GM21717 (cell line): ENCODE measurements around the gene RC3H2.

ENCODE experiments used
- ATAC-seq: cut with Tn5 transposase; IDR thresholded peaks from one replicate; pipeline ENCODE4 v1.9.1; 2021; ENCODE audit warnings: mild to moderate bottlenecking, moderate library complexity; ENCODE audit not compliant: unreplicated experiment

RC3H2 gene

GRCh38 chr9:122904823-122905710 lies at the start of gene RC3H2:
Gene RC3H2, minus strand, starts transcription at chr9:122905359. Its CDS starts 7,850 bp downstream, at chr9:122897509.
- ATAC-seq = peak; percentile 75

GRCh38 chr9:122954253-122954691 lies 49.1 kb upstream of the RC3H2 start:
- ATAC-seq = no peak

- no peak for ATAC-seq
Measured at GRCh38 chr9:122951056-122951455, 45.9 kb upstream of the RC3H2 start.

- ATAC-seq = no peak
Measured at GRCh38 chr9:122950263-122950662, 45.1 kb upstream of the RC3H2 start.

- ATAC-seq = no peak
Measured at GRCh38 chr9:122949696-122950095, 44.5 kb upstream of the RC3H2 start.

- ATAC-seq = no peak
Measured at GRCh38 chr9:122948313-122948712, 43.2 kb upstream of the RC3H2 start.

GRCh38 chr9:122946461-122947005 lies 41.4 kb upstream of the RC3H2 start:
- ATAC-seq = no peak

GRCh38 chr9:122944960-122945888 lies 40.1 kb upstream of the RC3H2 start:
- ATAC-seq = no peak

GRCh38 chr9:122941582-122942234 lies 36.5 kb upstream of the RC3H2 start:
- peak; percentile 8 for ATAC-seq

- ATAC-seq = peak; percentile 92
Measured at GRCh38 chr9:122940749-122941581, 35.8 kb upstream of the RC3H2 start, which contains the start of gene RABGAP1. Gene RABGAP1, plus strand, starts transcription at chr9:122941020. Its CDS starts 16,040 bp downstream, at chr9:122957060.

- no peak for ATAC-seq
Measured at GRCh38 chr9:122940454-122940748, 35.2 kb upstream of the RC3H2 start.

GRCh38 chr9:122939601-122940000 lies 34.4 kb upstream of the RC3H2 start:
- no peak for ATAC-seq

- ATAC-seq = no peak
Measured at GRCh38 chr9:122936883-122937282, 31.7 kb upstream of the RC3H2 start.

- ATAC-seq = no peak
Measured at GRCh38 chr9:122936464-122936863, 31.3 kb upstream of the RC3H2 start.

GRCh38 chr9:122931226-122932121 lies 26.3 kb upstream of the RC3H2 start, which contains the start of gene ZBTB26:
Gene ZBTB26, minus strand, starts transcription at chr9:122931512. Its CDS starts 11,578 bp downstream, at chr9:122919934.
- ATAC-seq = peak; percentile 98

- ATAC-seq = no peak
Measured at GRCh38 chr9:122930541-122931225, 25.5 kb upstream of the RC3H2 start.

- ATAC-seq = no peak
Measured at GRCh38 chr9:122929796-122930354, 24.7 kb upstream of the RC3H2 start.

- no peak for ATAC-seq
Measured at GRCh38 chr9:122923947-122924346, 18.8 kb upstream of the RC3H2 start.
